ENCODE measurements around the gene SLC9A9. TPM values are rescaled to one million over a fixed set of nuclear protein-coding genes. Genes with fewer than 3 reads are reported as not detected.
A peak's percentile ranks its signal among the peaks of the same experiment; 100 is the strongest.

The SLC9A9 gene
- total and polyA plus RNA-seq, 4 donors: 12.0 to 39.7 (median 19.1) TPM

DNA sequence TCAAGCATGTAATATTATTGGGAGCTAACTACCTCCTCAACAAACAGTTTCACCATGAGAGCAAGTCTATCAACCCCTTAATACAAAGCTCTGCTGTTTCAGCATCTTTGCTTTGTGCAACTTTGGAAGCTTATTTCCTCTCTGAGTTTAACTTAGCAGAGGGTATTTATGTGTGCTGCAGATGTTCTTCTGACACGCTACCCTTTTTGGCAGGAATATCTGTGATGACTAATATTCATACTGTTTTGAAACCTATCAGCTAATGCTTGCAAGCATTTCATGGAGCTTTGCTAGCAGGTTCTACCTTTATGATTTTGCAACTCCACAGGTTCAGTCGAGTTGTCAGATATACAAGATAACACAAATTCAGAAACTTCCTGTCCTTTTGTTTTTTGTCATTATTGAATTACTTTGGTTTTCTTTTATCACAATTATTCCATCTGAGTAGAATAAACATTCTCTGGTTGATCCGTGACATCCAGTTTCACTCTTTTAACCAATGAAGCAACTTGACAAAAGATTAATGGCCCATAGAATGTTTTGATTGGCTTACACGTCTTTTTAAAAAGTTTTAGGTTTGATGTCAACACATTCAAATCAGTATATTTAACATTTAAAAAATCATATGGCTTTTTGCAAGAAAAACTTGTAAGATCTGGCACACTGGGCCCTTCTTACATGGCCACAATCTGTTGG, 1.7 kb upstream of the SLC9A9 start:
- H3K4me3 ChIP-seq (ENCODE audit: low read depth, low read length): no peak overlapping the region
- H3K27ac ChIP-seq (ENCODE audit: low read depth, low read length): no peak overlapping the region
- H3K36me3 ChIP-seq (ENCODE audit: control insufficient read depth, insufficient read depth, low read length): no peaks in the 10 kb centered on the region
- no peak for DNase-seq (ENCODE audit: low read depth in 4 of 6, low spot score in 6 of 6)
- H3K4me1 ChIP-seq (ENCODE audit: control insufficient read depth, insufficient read depth, low read length): no peaks in the 10 kb centered on the region
- no peaks in the 10 kb centered on the region for H3K9me3 ChIP-seq (ENCODE audit: control insufficient read depth, insufficient read depth, low read length)
- H3K27me3 ChIP-seq (ENCODE audit: control insufficient read depth, insufficient read depth, low read length): no peaks in the 10 kb centered on the region
- no CpG with 5 or more reads among the region's 4 CpGs for WGBS (ENCODE audit: insufficient coverage)

DNA sequence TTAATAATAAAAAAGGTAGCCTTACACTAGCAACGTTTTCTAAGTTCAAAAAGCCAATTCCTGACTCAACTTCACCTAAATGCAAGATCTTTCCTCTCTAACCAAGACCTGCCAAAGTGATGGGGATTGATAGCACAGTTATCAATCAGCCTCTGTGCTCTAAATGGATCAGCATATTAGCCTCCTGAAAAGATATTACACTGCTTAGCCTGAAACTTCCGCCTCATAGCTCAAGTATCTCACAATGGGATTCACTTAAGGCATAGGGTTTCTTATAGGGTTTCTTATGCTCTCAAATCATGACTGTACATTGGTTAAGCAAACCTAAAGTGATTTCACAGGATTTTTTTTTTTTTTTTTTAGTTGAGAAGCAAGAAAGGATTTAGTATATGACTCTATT, 436 bp upstream of the SLC9A9 start:
- Histone ChIP-seq H3K4me1 (ENCODE audit: control insufficient read depth, insufficient read depth, low read length) (no peaks in the 10 kb centered on the region), H3K36me3 (ENCODE audit: control insufficient read depth, insufficient read depth, low read length) (no peaks in the 10 kb centered on the region), H3K9me3 (ENCODE audit: control insufficient read depth, insufficient read depth, low read length) (no peaks in the 10 kb centered on the region), H3K27me3 (ENCODE audit: control insufficient read depth, insufficient read depth, low read length) (no peaks in the 10 kb centered on the region), H3K4me3 (ENCODE audit: low read depth, low read length) (no peak overlapping the region), H3K27ac (ENCODE audit: low read depth, low read length) (peak overlapping the region; percentile 74)
- WGBS (ENCODE audit: insufficient coverage): no CpG with 5 or more reads among the region's 2 CpGs
- no peak for DNase-seq (ENCODE audit: low read depth in 4 of 6, low spot score in 6 of 6)

DNA sequence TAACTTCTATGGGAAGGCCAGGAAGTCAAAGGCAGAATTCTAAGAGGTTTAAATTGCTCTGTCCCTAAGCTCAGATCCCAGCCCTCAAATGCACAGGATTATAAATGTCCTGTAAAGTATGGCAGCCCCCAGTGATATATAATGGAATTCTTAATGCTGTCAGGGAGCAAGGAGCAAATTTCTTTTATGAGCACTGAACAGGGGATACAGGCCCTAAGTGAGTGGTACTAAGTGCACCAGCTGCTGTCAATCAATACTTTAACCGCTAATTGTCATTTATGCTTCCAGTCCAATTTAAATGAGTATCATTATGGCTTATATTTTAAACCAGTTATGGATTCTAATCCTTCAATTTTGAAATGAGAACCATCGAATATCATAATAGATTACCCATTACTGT, 4.7 kb downstream of the SLC9A9 start:
- no peaks in the 10 kb centered on the region for H3K27me3 ChIP-seq (ENCODE audit: control insufficient read depth, insufficient read depth, low read length)
- DNase-seq (ENCODE audit: low read depth in 4 of 6, low spot score in 6 of 6): peak in 1 of 6 donors; percentile 33
- no peaks in the 10 kb centered on the region for H3K36me3 ChIP-seq (ENCODE audit: control insufficient read depth, insufficient read depth, low read length)
- H3K4me1 ChIP-seq (ENCODE audit: control insufficient read depth, insufficient read depth, low read length): no peaks in the 10 kb centered on the region
- no peaks in the 10 kb centered on the region for H3K9me3 ChIP-seq (ENCODE audit: control insufficient read depth, insufficient read depth, low read length)
- WGBS (ENCODE audit: insufficient coverage): no CpG with 5 or more reads among the region's 2 CpGs
- H3K27ac ChIP-seq (ENCODE audit: low read depth, low read length): no peak overlapping the region
- H3K4me3 ChIP-seq (ENCODE audit: low read depth, low read length): no peak overlapping the region

DNA sequence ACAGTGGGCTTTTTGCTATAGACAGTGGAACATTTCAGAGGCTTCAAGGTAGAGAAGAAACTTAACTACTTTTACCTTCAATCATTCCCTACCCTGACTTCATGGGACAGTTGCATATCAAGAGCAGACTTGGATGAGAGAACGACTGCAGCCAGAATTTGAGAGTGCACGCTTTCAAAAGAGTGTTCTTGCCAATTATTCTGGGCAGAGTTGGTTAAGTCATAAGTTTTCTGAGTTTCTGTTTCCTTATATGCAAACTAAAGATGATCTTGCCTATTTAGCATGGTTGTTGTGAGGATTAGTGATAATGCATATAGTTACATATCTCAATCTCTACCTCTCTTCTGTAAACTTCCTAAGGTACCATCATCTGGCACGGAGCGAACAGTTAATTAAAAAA, 7.6 kb downstream of the SLC9A9 start:
- DNase-seq (ENCODE audit: low read depth in 4 of 6, low spot score in 6 of 6): no peak
- Histone ChIP-seq H3K4me1 (ENCODE audit: control insufficient read depth, insufficient read depth, low read length) (no peaks in the 10 kb centered on the region), H3K4me3 (ENCODE audit: low read depth, low read length) (no peak overlapping the region), H3K27me3 (ENCODE audit: control insufficient read depth, insufficient read depth, low read length) (no peaks in the 10 kb centered on the region), H3K27ac (ENCODE audit: low read depth, low read length) (no peak overlapping the region), H3K9me3 (ENCODE audit: control insufficient read depth, insufficient read depth, low read length) (no peaks in the 10 kb centered on the region), H3K36me3 (ENCODE audit: control insufficient read depth, insufficient read depth, low read length) (no peaks in the 10 kb centered on the region)
- WGBS (ENCODE audit: insufficient coverage): 80% methylated on average over 1 of the region's 4 CpGs

DNA sequence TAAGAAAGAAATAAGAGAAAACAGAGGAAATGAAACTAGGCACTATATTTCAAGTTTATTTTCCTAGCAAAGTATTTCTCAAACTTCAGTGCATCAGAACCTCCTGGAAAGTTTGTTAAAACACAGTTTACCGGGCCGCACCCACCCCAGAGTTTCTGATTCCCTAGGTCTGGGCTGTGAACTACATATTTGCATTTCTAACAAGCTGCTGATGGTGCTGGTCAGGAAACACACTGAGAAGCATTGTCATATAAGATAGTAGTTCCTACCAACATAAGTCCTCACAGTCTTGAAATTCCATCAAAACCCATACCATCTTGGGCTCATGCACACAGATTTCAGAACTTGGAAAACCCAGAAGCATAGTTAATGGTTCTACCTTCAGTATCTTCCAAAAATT, 8.3 kb downstream of the SLC9A9 start:
- 69% methylated on average over 2 of the region's 2 CpGs for WGBS (ENCODE audit: insufficient coverage)
- DNase-seq (ENCODE audit: low read depth in 4 of 6, low spot score in 6 of 6): no peak
- H3K4me1 ChIP-seq (ENCODE audit: control insufficient read depth, insufficient read depth, low read length): no peaks in the 10 kb centered on the region
- no peak overlapping the region for H3K27ac ChIP-seq (ENCODE audit: low read depth, low read length)
- H3K4me3 ChIP-seq (ENCODE audit: low read depth, low read length): no peak overlapping the region
- no peaks in the 10 kb centered on the region for H3K9me3 ChIP-seq (ENCODE audit: control insufficient read depth, insufficient read depth, low read length)
- H3K36me3 ChIP-seq (ENCODE audit: control insufficient read depth, insufficient read depth, low read length): no peaks in the 10 kb centered on the region
- no peaks in the 10 kb centered on the region for H3K27me3 ChIP-seq (ENCODE audit: control insufficient read depth, insufficient read depth, low read length)

DNA sequence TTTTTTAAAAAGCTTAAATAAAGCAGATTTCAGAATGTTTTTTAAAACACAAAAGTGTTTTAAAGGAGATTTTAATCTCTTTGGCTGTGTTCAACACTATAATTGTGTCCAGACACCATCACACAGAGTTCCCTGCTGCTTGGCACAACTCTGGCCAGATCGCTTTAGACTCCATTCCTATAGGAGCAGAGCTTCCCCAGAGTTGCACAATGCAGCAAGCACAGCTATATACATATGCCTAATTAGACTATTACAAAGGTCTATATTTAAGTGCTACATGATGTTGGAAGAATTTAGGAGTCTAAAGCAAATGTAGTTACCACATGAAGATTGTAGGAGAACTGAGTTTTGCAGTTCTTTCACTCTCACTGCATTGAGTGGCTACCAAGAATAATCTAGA, 11.2 kb downstream of the SLC9A9 start:
- Histone ChIP-seq H3K4me3 (ENCODE audit: low read depth, low read length) (no peak overlapping the region), H3K4me1 (ENCODE audit: control insufficient read depth, insufficient read depth, low read length) (no peaks in the 10 kb centered on the region), H3K9me3 (ENCODE audit: control insufficient read depth, insufficient read depth, low read length) (no peaks in the 10 kb centered on the region), H3K27me3 (ENCODE audit: control insufficient read depth, insufficient read depth, low read length) (no peaks in the 10 kb centered on the region), H3K27ac (ENCODE audit: low read depth, low read length) (no peak overlapping the region), H3K36me3 (ENCODE audit: control insufficient read depth, insufficient read depth, low read length) (no peaks in the 10 kb centered on the region)
- DNase-seq (ENCODE audit: low read depth in 4 of 6, low spot score in 6 of 6): no peak
- no CpG with 5 or more reads among the region's 1 CpG for WGBS (ENCODE audit: insufficient coverage)

DNA sequence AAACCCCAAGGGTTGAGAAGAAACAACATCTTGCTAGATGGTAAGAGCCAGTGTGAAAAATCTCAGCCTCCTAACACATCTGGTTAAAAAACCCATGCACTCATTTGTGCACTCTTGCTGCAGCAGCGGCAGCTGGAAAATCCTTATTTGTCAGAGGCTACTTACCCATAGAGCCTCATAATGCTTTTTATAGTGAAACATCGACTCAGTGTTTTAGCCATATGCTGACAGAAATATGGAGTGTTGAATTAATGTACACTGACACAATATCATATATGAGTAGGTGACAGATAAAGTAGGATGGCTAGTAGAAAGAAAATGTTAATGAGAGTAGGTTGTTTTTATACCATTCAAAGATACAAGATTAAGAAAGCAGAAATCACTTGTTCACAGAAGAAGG, 13.0 kb downstream of the SLC9A9 start:
- Histone ChIP-seq H3K36me3 (ENCODE audit: control insufficient read depth, insufficient read depth, low read length) (no peaks in the 10 kb centered on the region), H3K4me3 (ENCODE audit: low read depth, low read length) (no peak overlapping the region), H3K4me1 (ENCODE audit: control insufficient read depth, insufficient read depth, low read length) (no peaks in the 10 kb centered on the region), H3K27me3 (ENCODE audit: control insufficient read depth, insufficient read depth, low read length) (no peaks in the 10 kb centered on the region), H3K9me3 (ENCODE audit: control insufficient read depth, insufficient read depth, low read length) (no peaks in the 10 kb centered on the region), H3K27ac (ENCODE audit: low read depth, low read length) (no peak overlapping the region)
- DNase-seq (ENCODE audit: low read depth in 4 of 6, low spot score in 6 of 6): peak in 1 of 6 donors; percentile 13
- no CpG with 5 or more reads among the region's 2 CpGs for WGBS (ENCODE audit: insufficient coverage)

DNA sequence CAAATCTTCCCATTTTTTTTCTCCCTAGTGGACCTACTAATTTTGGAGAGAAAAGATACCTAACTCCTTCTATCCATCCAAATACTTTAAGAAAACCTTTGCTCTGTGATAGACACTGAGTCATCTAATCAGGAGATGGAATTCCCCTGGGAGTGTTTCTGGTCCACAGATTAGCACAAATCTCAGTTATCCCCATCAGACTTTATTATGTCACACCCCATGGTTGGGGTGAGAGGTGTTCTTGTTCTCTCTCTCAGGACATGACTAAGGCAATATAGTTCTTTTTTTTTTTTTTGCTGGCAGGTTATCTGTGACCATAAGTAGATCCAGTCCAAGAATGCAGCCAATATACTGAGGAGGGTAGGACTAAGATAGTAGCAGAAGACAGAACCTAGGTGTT, 15.8 kb downstream of the SLC9A9 start:
- no peak for DNase-seq (ENCODE audit: low read depth in 4 of 6, low spot score in 6 of 6)
- no peak overlapping the region for H3K27ac ChIP-seq (ENCODE audit: low read depth, low read length)
- no peaks in the 10 kb centered on the region for H3K9me3 ChIP-seq (ENCODE audit: control insufficient read depth, insufficient read depth, low read length)
- H3K27me3 ChIP-seq (ENCODE audit: control insufficient read depth, insufficient read depth, low read length): no peaks in the 10 kb centered on the region
- H3K36me3 ChIP-seq (ENCODE audit: control insufficient read depth, insufficient read depth, low read length): no peaks in the 10 kb centered on the region
- no peak overlapping the region for H3K4me3 ChIP-seq (ENCODE audit: low read depth, low read length)
- H3K4me1 ChIP-seq (ENCODE audit: control insufficient read depth, insufficient read depth, low read length): no peaks in the 10 kb centered on the region

DNA sequence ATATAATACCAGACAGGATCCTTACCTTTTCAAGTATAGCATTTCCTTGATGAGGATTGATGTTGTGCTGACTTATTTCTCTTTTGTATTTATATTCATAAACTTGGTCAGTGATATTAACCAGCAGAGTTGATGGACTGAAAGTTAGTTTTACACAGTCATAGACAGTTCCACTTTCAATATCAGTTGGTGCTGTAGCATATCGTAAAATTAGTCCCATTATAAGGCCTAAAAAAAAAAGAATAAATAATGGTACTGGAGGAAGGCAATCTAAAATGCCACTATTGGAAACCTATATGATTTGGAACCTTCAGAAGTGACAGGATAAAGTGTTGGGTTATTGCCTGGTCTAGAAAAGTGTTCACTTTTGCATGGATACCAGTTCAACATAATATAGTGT, 16.3 kb downstream of the SLC9A9 start:
- Histone ChIP-seq H3K4me1 (ENCODE audit: control insufficient read depth, insufficient read depth, low read length) (no peaks in the 10 kb centered on the region), H3K27ac (ENCODE audit: low read depth, low read length) (no peak overlapping the region), H3K9me3 (ENCODE audit: control insufficient read depth, insufficient read depth, low read length) (no peaks in the 10 kb centered on the region), H3K27me3 (ENCODE audit: control insufficient read depth, insufficient read depth, low read length) (no peaks in the 10 kb centered on the region), H3K4me3 (ENCODE audit: low read depth, low read length) (no peak overlapping the region), H3K36me3 (ENCODE audit: control insufficient read depth, insufficient read depth, low read length) (no peaks in the 10 kb centered on the region)
- WGBS (ENCODE audit: insufficient coverage): no CpG with 5 or more reads among the region's 1 CpG
- DNase-seq (ENCODE audit: low read depth in 4 of 6, low spot score in 6 of 6): no peak

DNA sequence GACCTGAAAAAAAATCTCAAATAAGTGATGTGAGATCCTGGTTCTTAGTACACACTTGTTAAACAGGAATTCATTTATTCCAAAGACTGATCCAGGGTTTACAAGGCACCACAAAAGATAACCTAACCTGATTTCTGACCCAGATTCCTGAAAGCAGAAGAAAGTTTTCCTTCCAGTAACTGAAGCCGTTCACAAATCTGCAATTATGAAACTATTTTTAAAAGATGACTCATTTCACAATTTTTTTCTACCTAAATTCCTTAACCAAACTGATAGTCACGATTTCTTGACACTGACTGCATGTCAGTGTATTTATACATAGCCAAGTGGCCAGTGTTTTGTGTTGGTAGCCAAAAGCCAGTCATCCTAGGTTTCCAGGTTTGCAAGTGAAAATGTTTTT, 17.1 kb downstream of the SLC9A9 start:
- Histone ChIP-seq H3K27me3 (ENCODE audit: control insufficient read depth, insufficient read depth, low read length) (no peaks in the 10 kb centered on the region), H3K9me3 (ENCODE audit: control insufficient read depth, insufficient read depth, low read length) (no peaks in the 10 kb centered on the region), H3K27ac (ENCODE audit: low read depth, low read length) (no peak overlapping the region), H3K4me1 (ENCODE audit: control insufficient read depth, insufficient read depth, low read length) (no peaks in the 10 kb centered on the region), H3K36me3 (ENCODE audit: control insufficient read depth, insufficient read depth, low read length) (no peaks in the 10 kb centered on the region), H3K4me3 (ENCODE audit: low read depth, low read length) (no peak overlapping the region)
- no peak for DNase-seq (ENCODE audit: low read depth in 4 of 6, low spot score in 6 of 6)
- WGBS (ENCODE audit: insufficient coverage): no CpG with 5 or more reads among the region's 2 CpGs
